NB4 (cell line): Measurements from ENCODE around the gene ASPG.

ENCODE experiments used
- MYC ChIP-seq: IDR thresholded peaks from 2 replicates; pipeline ENCODE4 v1.6.1; 2011; ENCODE audit warnings: low read depth, low read length
- POLR2A ChIP-seq: IDR thresholded peaks from 2 replicates; pipeline ENCODE4 v1.6.1; 2011; ENCODE audit warnings: mild to moderate bottlenecking; ENCODE audit not compliant: insufficient read length; ENCODE audit errors: extremely low read depth
- TF ChIP-seq, protein P1 (sequence below): IDR thresholded peaks from one replicate; pipeline ENCODE4 v1.5.1; 2012; ENCODE audit warnings: low read depth, low read length
- TF ChIP-seq, protein P2 (sequence below): IDR thresholded peaks from 2 replicates; pipeline ENCODE4 v1.6.1; 2011; ENCODE audit warnings: low read depth, low read length

DNA sequence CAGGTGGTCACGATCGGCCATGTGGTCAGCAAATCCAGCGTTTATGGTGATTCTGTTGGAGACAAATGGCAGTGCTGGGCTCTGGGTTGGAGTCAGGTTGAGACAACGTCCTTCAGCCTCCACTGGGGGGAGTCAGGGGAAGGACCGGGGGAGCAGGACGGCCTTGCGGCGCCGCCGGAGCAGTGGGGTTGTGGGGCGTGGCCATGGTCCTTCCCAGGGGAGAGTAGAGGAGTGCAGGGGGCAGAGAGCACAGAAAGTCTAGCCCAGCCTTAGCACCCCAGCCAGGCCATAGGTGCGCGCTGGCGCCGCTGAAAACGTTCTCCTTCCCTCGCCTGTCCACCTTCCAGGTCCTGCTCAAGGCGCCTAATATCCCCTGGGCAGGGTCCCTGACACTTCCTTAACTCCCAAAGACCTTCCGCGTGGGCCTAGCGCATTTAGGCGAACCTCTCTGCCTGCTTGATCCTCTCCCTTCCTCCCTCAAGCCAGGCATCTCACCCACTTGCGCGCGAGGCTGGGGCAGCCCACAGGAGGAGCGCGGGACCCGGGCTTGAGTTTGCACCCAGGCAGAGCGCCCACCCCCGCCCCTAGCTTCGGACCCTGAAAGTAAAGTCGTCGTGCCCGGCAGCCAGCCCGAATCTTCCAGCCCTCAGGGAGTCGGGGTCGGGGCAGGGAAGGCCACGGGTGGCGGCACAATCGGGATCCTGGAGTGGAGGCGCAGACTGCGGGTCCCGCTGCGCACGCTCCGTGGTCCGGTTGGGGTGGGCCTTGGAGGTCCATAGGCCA, 49.8 kb downstream of the ASPG start:
- TF ChIP-seq POLR2A: no peak
- TF ChIP-seq, protein P1, sequence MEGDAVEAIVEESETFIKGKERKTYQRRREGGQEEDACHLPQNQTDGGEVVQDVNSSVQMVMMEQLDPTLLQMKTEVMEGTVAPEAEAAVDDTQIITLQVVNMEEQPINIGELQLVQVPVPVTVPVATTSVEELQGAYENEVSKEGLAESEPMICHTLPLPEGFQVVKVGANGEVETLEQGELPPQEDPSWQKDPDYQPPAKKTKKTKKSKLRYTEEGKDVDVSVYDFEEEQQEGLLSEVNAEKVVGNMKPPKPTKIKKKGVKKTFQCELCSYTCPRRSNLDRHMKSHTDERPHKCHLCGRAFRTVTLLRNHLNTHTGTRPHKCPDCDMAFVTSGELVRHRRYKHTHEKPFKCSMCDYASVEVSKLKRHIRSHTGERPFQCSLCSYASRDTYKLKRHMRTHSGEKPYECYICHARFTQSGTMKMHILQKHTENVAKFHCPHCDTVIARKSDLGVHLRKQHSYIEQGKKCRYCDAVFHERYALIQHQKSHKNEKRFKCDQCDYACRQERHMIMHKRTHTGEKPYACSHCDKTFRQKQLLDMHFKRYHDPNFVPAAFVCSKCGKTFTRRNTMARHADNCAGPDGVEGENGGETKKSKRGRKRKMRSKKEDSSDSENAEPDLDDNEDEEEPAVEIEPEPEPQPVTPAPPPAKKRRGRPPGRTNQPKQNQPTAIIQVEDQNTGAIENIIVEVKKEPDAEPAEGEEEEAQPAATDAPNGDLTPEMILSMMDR: peak; percentile 38
- TF ChIP-seq, protein P2, sequence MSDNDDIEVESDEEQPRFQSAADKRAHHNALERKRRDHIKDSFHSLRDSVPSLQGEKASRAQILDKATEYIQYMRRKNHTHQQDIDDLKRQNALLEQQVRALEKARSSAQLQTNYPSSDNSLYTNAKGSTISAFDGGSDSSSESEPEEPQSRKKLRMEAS: no peak
- TF ChIP-seq MYC: no peak
